NCI-H2029 treated with DMSO at 0.1 percent for 48 hours (cell line): ENCODE measurements around the gene LCE1F.

Experiments
- DNase-seq: peaks from one replicate; lab custom pipeline; 2025; lab: John Stamatoyannopoulos, UW

LCE1F gene, protein sequence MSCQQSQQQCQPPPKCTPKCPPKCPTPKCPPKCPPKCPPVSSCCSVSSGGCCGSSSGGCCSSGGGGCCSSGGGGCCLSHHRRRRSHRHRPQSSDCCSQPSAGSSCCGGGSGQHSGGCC

DNA sequence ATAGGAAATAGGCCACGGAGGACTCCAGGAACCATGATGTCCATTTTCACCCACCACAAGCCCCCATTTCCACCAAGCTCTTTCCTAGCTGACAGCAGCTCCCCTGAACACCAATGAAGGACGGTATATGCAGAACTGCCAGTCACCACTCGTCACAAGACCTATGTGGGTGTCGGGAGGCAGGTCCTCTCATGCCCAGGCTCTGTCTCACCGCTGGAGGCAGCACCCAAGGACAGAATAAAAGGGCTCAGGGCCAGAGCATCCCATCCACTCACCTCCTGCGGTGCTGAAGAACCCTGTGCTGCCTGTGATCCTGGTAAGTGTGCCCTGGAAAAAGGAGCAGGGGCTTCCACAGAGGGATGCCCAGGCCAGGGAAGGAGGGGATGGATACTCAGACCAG is at the start of gene LCE1F:
TSS of gene LCE1F (plus strand) at position 266 of the 400 bp plus-strand sequence. CDS start 1,232 bp downstream, outside the sequence.
- no peak for DNase-seq

DNA sequence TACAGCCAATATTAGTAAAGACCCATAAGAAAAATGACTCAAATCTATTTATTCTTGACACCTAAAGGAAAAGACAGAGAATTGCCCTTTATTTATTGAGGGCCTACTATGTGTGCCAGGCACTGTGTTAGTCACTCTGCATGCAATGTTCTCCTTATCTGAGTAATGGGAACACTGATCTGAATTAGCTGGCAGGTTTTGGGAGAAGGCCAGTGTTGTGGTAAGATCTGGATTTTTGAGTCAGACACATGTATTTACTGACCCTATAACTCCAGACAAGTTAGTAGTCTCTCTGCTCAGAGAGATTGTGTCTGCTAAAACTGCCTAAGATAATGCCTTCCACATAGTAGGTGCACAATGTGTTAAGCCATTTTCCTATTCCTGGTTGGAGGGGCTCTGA is 49.7 kb upstream of the LCE1F start:
- no peak for DNase-seq

DNA sequence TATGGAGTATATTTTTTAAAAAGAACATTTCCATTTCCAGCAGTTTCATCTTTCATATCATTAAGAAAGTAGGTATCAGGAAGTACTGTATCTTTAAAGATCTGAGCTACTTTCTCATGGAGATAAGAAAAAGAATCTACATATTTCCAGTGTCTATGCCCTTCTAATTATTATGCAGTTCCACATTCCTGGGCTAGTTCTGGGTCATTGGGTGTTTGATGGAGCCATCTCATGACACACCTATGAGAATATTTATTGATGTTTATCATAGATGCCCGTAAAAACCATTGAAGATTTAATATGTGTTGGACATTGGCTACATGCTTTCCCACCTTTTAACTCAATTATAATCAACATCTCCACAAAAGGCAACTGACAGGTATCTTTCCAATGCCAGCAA is 46.0 kb upstream of the LCE1F start:
- no peak for DNase-seq

DNA sequence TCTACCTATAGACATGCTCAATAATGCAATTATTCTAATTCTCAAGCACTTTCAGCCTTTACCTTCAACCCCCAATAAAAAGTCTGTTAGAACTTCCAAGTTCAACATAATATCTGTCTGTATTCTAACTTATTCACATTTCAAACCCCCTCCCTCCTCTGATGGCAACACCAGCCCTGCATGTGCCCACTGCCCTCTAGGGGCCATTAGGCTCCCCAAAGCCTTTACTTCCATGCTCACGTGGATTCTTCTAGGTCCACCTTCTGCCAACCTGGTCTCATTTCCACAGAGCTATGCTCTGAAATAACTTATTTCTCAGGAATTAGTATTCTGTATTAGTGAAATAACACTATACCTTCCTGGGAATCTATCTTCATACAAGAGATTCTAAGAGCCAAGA is 39.3 kb upstream of the LCE1F start:
- DNase-seq: no peak

DNA sequence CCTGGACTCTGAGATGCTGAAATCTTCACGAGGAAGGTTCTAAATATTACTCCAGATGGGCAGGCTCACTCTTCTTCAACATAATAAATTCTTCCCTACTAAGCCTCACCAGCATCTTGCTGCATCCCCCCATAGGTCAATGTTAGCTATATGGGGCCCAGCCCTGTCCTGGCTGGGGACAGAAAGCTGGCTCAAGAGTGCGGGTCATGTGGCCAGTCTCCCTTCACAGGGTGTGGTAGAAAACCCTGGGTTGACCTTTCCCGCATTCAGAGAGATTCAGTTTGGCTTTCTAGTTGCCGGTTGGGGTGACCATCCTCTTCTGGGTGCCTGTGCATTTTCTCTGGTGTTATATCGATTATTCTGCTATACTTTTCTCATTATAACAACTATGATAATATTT is 36.9 kb upstream of the LCE1F start:
- no peak for DNase-seq

DNA sequence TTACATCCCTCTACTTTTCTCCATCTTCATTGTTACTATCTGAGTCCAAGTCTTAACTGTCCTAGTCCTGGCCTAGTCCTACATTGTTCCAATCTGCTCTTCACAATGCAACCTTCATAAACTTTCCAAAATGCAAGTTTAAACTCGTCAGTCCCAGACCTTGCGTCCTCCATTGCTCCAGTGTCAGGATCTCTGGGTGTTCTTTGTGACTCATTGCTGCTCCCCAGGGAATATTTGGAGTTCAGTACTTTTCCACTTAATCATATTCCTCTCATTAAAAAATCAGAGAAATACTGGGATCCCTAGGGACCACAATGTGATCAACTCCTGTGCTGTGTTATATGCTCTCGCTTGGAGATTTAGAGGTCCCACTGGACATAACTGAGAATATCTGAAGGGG is 35.1 kb upstream of the LCE1F start:
- no peak for DNase-seq

DNA sequence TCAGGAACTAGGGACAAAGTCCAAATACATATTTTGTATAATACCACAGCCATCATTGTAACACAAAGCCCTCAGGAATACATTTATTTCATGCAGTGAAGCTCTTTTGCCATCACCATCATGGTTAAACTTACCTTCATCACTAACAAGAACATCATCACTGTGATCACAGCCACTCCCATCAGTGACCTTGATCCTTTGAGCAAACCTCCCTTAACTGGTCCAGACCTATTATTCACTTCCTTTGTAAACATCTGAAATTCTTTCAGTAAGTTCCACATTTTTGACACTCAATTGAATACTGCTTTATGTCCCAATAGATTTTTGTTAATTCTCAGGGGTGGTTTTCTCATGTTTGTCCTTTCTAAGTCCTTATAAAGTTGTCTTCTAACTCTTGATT is 33.3 kb upstream of the LCE1F start:
- no peak for DNase-seq

DNA sequence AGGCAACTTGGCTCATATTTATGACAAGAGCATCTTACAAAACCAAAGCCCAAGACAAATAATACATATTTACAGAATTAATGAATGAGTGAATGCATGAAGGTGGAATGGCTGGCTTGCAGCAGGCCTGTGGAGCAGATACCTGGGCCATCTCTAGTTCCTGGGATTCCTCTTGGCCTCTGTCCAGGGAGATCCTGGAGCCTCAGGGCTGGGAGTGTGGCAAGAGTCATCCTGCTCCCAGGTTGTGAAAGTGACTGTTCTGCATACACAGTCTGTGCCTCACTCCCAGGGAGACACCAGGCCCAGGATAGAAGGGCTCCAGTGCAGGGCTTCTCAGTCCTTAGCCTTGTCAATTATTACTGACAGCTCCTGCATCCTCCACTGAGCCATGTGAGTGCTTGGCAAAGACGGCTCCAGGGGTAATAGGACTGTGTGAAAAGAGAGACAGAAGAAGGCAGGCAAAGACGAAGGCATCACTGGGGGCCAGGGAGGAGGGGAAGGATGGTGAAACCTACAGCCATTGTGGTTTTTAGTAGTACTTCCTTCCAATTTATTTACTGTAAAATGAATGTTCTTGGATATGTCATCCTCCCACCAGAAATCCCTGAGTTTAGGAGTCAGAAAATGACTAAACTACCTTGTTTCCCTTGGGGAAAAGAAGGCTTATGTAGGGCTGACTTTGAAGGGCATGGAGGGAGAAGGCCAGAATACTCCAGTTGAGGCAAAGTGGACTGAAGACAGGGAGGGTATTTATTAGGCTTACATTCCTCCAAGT is 31.4 kb upstream of the LCE1F start:
- no peak for DNase-seq

DNA sequence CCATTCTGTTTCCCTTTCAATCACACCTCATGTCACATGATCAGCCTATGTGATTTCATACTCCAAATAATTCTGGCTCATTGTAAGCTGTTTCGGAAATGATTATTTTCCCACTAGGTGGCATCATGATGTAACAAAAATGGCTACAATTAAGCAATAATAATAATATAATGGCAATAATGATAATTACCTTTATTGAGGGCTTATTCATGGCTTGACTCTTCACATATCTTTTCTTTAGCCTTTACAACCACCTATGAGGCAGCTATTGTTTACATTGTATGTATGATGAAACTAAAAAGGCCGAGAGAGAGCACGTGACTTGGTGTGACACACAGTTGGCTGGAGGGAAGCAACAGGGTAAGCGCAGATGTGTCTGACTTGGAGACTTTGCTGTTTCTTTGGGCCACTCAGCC is 29.6 kb upstream of the LCE1F start:
- no peak for DNase-seq

DNA sequence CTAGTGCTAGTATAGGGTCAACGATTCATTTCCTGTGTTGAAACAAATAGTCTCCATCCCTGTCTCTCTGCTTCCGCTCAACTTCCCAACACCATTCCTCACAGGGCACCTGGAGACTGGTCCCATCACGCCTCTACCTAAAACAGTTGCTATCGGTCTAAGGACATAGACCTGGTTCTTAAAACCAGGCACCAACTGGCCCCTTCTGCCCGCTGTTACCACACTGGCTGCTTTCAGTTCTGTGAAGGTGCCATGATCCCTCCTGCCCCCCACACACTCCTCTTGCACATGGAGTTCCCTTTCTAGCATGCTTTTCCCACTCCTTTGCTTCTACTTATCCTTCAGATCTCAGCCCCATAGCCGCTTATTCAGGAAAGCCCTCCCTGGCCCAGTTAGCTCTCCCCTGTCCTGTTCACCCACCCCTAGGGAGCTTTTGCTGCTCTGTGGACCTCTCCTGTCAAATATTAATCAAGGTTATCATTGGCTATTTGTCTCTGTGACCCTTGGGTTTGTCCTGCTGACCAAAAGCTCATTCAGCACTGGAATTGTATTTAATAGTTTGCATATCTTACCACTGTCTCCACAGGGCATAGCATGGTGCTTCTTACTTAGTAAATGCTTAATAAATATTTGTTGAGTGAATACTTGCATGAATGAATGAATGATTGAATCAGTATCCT is 29.0 kb upstream of the LCE1F start:
- DNase-seq: no peak

DNA sequence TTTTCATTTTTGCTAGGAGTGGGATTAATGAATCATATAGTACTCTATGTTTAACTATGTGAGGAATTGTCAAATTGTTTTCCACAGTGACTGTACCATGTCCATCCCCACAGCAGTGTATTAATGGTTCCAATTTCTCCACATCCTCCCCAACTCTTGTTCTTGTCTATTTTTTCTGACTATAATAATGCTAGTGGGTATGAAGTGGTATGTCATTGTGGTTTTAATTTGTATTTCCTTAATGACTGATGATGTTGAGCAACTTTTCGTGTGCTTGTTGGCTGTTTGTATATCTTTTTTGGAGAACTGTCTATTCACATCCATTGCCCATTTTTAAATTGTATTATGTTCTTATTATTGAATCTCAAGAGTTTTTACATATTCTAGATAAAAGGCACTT is 27.1 kb upstream of the LCE1F start:
- DNase-seq: no peak

DNA sequence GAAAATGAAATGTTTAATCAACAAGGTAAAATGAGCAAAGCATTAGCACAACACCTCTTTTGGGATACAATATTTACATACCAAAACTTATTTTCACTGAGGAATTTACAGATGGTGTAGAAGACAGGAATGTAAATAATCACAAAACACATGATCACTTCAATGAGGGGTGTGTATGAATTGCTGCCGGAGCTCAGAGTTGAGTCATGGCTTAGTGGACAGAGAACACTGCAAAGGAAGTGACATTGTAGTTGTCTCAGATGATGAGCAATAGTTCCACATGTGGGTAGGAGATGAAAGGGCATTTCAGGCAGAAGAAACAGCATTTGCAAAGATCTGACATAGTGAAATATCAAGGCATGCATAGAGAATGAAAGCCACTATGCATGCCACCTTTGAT is 22.7 kb upstream of the LCE1F start:
- DNase-seq: no peak

DNA sequence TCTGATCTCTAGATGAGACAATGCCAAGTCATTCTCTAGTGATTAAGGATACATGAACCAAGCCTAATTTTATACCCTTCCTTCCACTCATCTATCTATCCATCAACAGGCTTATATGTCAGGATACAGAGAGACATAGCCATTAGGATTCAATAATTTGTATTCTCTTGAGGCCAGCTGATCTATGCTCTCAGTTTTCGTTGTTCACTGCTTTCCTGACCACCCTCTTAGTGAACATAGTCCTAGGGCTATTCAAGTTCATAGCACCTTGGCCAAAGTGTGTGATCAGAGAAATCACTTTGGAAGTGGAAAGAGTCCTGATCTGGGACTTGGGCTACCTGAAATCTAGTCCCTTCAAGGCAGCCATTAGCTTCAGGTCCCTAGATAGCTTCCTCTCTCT is 21.4 kb upstream of the LCE1F start:
- DNase-seq: no peak

DNA sequence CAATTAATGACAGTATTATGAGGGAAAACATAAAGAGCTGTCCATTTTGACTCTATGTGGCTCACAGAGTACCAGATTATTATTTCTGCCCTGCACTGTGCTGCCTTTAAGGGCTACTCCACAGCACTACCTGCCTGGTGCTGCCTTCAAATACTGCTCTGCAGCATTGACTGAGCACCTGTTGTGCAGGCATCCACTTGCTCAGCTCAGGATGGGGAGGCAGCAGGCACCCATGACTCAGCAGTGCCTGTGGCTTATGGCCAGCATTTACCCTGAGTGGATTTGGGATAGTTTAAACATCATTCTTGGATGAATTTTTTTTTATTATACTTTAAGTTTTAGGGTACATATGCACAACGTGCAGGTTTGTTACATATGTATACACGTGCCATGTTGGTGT is 18.1 kb upstream of the LCE1F start:
- DNase-seq: no peak

DNA sequence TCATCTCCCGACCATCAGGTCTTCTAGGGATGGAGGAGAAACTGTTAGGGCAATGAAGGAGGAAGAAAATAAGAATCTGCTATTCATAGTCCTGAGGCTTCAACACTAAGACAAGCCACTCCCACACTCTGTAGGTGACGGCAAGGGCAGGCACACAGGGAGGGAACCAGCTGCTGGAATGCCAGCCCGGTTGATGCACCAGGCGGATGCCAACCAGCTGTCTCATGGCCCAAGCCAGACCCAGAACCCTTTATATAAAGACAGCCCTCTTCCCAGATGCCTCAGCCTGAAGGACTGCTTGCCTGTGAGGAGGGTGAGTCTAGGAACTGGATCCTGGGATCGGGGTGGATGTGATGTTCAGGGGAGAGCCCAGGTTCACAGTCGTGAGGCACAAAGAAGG is 17.2 kb upstream of the LCE1F start, which contains the start of gene KPRP:
TSS of gene KPRP (plus strand) at position 279 of the 400 bp plus-strand sequence. CDS start 1,564 bp downstream, outside the sequence.
- no peak for DNase-seq

DNA sequence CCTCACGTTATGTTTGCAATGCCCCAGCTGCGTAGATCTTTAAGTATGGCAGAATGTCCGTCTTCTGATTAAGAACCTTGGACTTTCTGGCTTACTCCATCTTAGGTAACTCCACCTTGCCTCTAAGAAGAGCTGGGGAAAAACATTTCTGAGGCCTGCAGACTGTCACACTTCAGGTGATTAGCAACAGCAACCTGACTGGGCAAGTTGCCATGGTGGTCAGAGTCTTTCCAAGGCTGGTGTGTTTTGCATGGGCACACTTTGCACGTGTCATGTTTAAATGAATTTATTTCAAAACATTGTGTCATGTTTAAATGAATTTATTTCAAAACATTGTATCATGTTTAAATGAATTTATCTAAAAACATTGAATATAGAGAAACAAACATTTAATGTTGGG is 16.3 kb upstream of the LCE1F start:
- DNase-seq: no peak

DNA sequence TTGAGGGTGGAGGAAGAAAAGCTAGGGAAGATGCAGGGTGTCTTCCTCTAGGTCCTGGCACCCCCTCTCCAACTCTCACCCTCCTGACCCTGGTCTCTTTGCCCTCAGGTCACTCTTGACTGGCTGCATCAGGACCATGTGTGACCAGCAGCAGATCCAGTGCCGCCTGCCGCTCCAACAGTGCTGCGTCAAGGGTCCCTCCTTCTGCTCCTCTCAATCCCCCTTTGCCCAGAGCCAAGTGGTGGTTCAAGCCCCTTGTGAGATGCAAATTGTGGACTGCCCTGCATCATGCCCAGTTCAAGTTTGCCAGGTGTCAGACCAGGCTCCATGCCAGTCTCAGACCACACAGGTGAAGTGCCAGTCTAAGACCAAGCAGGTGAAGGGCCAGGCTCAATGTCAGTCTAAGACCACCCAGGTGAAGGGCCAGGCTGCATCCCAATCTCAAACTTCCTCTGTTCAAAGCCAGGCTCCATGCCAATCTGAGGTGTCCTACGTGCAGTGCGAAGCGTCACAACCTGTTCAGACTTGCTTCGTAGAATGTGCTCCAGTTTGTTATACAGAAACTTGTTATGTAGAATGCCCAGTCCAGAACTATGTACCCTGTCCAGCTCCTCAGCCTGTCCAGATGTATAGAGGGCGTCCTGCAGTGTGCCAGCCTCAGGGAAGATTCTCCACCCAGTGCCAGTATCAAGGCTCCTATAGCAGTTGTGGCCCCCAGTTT is 15.3 kb upstream of the LCE1F start:
- DNase-seq: no peak

DNA sequence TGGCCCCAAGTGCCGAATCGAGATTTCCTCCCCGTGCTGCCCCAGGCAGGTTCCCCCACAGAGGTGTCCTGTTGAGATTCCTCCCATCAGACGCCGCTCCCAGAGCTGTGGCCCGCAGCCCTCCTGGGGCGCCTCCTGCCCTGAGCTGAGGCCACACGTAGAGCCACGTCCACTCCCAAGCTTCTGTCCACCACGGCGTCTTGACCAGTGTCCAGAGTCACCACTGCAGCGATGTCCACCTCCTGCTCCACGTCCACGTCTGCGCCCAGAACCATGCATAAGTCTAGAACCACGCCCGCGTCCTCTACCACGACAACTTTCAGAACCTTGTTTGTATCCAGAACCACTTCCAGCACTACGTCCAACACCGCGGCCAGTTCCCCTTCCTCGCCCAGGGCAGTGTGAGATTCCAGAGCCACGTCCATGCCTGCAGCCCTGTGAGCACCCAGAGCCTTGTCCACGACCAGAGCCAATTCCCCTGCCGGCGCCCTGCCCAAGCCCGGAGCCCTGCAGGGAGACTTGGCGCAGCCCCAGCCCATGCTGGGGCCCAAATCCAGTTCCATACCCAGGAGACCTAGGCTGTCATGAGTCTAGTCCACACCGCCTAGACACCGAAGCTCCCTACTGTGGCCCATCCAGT is 14.3 kb upstream of the LCE1F start:
- no peak for DNase-seq

DNA sequence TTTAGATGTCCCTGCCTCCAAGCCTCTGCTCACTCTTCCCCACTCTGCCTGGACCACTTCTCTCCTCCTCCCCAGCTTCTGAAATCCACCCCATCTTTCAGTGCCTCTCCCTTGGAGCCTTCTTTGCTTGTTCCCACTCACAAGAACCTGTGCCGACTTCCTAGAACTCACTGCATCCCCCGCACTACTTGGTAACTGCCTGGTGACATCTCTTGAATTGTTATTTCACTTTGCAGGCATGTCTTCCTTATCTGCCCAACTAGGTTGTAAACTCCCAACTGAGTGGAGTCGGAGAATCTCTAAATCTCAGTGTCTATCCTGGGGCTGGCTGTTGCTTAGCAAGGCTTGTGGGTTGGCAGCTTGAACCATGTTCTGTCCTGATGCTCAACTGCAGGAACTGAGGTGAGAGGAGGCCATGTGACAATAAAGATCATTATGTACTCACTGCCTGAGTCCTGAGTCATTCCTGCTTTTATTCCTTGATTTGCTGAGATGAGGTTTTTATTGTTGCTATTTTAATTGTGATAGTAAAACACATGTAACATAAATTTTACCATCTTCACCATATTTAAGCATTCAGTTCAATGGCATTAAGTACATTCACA is 13.2 kb upstream of the LCE1F start:
- DNase-seq: no peak

DNA sequence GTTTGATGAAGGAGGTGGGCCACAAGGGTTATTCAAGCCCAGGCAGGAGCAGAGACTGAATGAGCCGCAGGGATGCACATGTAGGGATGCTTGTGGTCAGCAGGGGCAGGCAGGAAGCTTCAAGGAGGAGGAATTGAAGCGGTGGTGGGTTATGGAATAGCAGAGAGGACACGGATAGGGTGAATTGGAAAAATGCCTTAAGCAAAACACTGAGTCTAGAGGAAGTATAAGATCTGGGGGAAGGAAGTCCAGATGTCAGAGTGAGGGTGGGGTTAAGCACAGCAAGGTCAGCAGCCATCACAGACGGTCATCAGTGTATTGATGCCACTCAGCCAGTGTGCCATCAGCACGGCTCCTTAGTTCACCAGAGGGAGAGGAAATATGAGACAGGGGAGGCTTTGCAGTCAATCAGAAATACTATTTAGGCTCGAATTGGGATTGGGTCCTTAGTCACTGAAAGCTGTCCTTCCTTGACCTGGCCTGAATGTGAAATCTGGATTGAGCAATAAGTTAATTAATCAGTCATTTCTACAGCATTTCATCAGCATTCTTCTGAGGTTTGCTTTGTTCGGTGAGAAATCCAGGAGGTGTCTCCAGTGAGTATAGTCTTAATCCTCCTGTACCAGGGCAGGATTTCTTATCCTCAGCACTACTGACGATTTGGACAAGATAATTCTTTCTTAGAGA is 6.0 kb upstream of the LCE1F start:
- no peak for DNase-seq

DNA sequence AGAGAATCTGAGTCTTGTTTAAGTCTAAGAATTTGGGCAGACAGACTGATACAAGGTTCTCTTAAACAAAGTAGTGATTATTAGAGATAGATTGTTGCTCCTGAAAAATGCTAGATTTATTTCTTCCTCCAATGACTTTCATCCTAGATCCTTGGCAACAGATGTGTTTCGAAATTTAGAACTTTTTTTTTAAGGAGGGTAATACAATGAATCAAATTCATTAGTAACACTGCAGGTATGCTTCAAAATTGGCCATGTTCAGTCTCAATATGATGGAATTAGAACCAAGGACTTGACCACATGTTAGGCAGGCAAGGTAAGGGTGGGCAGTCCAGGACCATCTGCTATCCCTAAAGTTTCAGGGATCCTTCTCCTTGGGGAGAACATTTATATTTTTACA is 4.5 kb upstream of the LCE1F start:
- DNase-seq: no peak
